ENCODE results near the gene WWC2.

The WWC2 gene

GRCh38 chr4:183244506-183244905 lies 145.4 kb downstream of the WWC2 start:
- H3K4me3 ChIP-seq (ENCODE audit: low read length), result no peak overlapping the region
- no peaks in the 10 kb centered on the region for H3K79me2 ChIP-seq (ENCODE audit: control insufficient read depth, low read length)
- no peak overlapping the region for H3K27ac ChIP-seq (ENCODE audit: low read depth, low read length)
- no peaks in the 10 kb centered on the region for H3K9me2 ChIP-seq (replicated peaks; ENCODE audit: control insufficient read depth, low read length)
- H3K36me3 ChIP-seq (ENCODE audit: control insufficient read depth, low read length), result no peaks in the 10 kb centered on the region
- no peak overlapping the region for H3K4me2 ChIP-seq (ENCODE audit: low read length)
- H3K27me3 ChIP-seq (ENCODE audit: control insufficient read depth, low read length), result 0 out of 2 replicates have a peak, but pooled peaks cover 1% of the 10 kb centered on the region
- no peaks in the 10 kb centered on the region for H3K4me1 ChIP-seq (ENCODE audit: control insufficient read depth, low read length)
- no peaks in the 10 kb centered on the region for H3K9me3 ChIP-seq (ENCODE audit: control insufficient read depth, insufficient read depth, low read length)
- H3F3A ChIP-seq (ENCODE audit: control insufficient read depth, insufficient read depth), result no peaks in the 10 kb centered on the region
- TF ChIP-seq EZH2phosphoT487 (IDR thresholded peaks at IDR 0.05; ENCODE audit: borderline replicate concordance, low read length), result no peak
- no peak for TF ChIP-seq CTCF (IDR thresholded peaks at IDR 0.05; ENCODE audit: low read depth, low read length, poor library complexity, severe bottlenecking)
- no peaks in the 10 kb centered on the region for H4K20me1 ChIP-seq (ENCODE audit: control insufficient read depth, insufficient read depth, low read depth, low read length)

- Histone ChIP-seq H3K4me2 (ENCODE audit: low read length) (no peak overlapping the region), H3K9me2 (replicated peaks; ENCODE audit: control insufficient read depth, low read length) (no peaks in the 10 kb centered on the region), H3K27me3 (ENCODE audit: control insufficient read depth, low read length) (0 out of 2 replicates have a peak, but pooled peaks cover 11% of the 10 kb centered on the region), H3K9me3 (ENCODE audit: control insufficient read depth, insufficient read depth, low read length) (no peaks in the 10 kb centered on the region), H3K27ac (ENCODE audit: low read depth, low read length) (no peak overlapping the region), H3K36me3 (ENCODE audit: control insufficient read depth, low read length) (no peaks in the 10 kb centered on the region), H4K20me1 (ENCODE audit: control insufficient read depth, insufficient read depth, low read depth, low read length) (no peaks in the 10 kb centered on the region), H3K79me2 (ENCODE audit: control insufficient read depth, low read length) (no peaks in the 10 kb centered on the region), H3F3A (ENCODE audit: control insufficient read depth, insufficient read depth) (no peaks in the 10 kb centered on the region), H3K4me3 (ENCODE audit: low read length) (no peak overlapping the region), H3K4me1 (ENCODE audit: control insufficient read depth, low read length) (no peaks in the 10 kb centered on the region)
- TF ChIP-seq CTCF (IDR thresholded peaks at IDR 0.05; ENCODE audit: low read depth, low read length, poor library complexity, severe bottlenecking) (no peak), EZH2phosphoT487 (IDR thresholded peaks at IDR 0.05; ENCODE audit: borderline replicate concordance, low read length) (no peak)
Observed at GRCh38 chr4:183248201-183248600, 149.1 kb downstream of the WWC2 start.

GRCh38 chr4:183249854-183250253 lies 150.8 kb downstream of the WWC2 start:
- TF ChIP-seq CTCF (IDR thresholded peaks at IDR 0.05; ENCODE audit: low read depth, low read length, poor library complexity, severe bottlenecking) (no peak), EZH2phosphoT487 (IDR thresholded peaks at IDR 0.05; ENCODE audit: borderline replicate concordance, low read length) (no peak)
- no peaks in the 10 kb centered on the region for H3K79me2 ChIP-seq (ENCODE audit: control insufficient read depth, low read length)
- H3K4me1 ChIP-seq (ENCODE audit: control insufficient read depth, low read length), result no peaks in the 10 kb centered on the region
- H3K4me3 ChIP-seq (ENCODE audit: low read length), result no peak overlapping the region
- no peak overlapping the region for H3K4me2 ChIP-seq (ENCODE audit: low read length)
- no peak overlapping the region for H3K27ac ChIP-seq (ENCODE audit: low read depth, low read length)
- H3F3A ChIP-seq (ENCODE audit: control insufficient read depth, insufficient read depth), result no peaks in the 10 kb centered on the region
- no peaks in the 10 kb centered on the region for H3K9me2 ChIP-seq (replicated peaks; ENCODE audit: control insufficient read depth, low read length)
- H3K36me3 ChIP-seq (ENCODE audit: control insufficient read depth, low read length), result no peaks in the 10 kb centered on the region
- H3K27me3 ChIP-seq (ENCODE audit: control insufficient read depth, low read length), result 0 out of 2 replicates have a peak, but pooled peaks cover 11% of the 10 kb centered on the region
- H3K9me3 ChIP-seq (ENCODE audit: control insufficient read depth, insufficient read depth, low read length), result no peaks in the 10 kb centered on the region
- no peaks in the 10 kb centered on the region for H4K20me1 ChIP-seq (ENCODE audit: control insufficient read depth, insufficient read depth, low read depth, low read length)

Measured in DOHH2 (cell line).